ENCODE data around the gene IRGC. TPM values are rescaled to one million over a fixed set of nuclear protein-coding genes. Genes with fewer than 3 reads are reported as not detected.
"Not testable (repeated sequence)": the region's sequence is repeated elsewhere in the genome, so short reads cannot be mapped to it uniquely, and the experiment has no call there.

The IRGC gene
- polyA plus RNA-seq, 3 donors from 2014 or later = 0.13 TPM; not detected in 2

DNA sequence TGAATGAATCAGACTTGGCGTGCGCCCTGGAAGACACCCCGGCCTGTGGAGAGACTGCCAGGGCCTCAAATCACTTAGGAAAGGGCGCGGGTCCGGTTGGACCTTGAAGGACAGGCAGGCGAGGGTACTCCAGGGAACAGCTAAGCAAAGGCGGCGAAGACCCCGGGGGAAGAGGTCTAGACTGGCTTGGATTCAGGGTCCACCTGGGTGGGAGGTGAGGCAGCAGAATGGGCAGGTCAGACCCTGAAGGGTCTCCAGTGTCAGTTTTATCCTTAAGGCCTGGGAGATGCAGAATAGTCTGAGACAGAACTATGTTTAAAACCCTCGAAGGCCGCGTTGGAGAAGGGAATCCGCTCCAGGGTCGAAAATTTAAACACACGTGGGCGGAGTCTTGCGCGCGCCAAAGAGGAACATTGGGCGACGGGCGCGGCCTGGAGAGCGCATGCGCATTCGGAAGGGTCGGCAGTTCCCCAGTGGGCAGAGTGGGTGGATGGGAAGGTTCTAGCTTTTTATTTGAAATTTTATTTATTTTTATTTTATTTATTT is 39.5 kb downstream of the IRGC start:
- Mint-ChIP-seq H3K27ac (peak overlapping the region; percentile 96 to 99 (median 98)), H3K36me3 (peaks cover under 1% of the 10 kb centered on the region in 3 donors), H3K4me1 (peaks cover 26 to 31% of the 10 kb centered on the region in 2 donors)

DNA sequence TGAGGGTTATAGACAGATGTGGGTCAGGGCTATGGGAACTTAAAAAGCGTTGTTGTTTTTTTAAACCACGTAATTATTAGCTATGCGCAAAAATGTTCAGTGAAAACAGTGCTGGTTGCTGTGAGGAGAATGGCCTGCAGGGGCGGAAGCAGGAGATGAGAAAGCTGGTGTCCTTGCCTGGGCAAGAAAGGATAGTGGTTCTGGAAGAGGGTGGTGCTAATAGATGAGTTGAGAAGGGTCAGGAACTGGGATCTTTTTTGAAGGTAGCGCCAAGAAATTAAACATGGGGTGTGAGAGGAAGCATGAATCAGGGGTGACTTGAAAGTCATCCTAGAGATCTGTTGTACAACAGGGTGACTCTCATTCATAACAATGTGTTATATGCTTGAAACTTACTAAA is 43.6 kb downstream of the IRGC start:
- Mint-ChIP-seq H3K4me3 (no peak overlapping the region), H3K36me3 (no peaks in the 10 kb centered on the region), H3K4me1 (peaks cover 11 to 18% of the 10 kb centered on the region in 2 donors), H3K9me3 (no peaks in the 10 kb centered on the region), H3K27ac (peak overlapping the region in 1 of 6 donors; percentile 19), H3K27me3 (ENCODE audit: low read depth in 3 of 3) (peaks cover 10 to 14% (median 14%) of the 10 kb centered on the region in 3 donors)
- no peak for DNase-seq

More for the DNA sequence above, 39.5 kb downstream of the IRGC start:
- peak; percentile 71 to 79 (median 77) for DNase-seq
- Mint-ChIP-seq H3K9me3 (no peaks in the 10 kb centered on the region), H3K27me3 (ENCODE audit: low read depth in 3 of 3) (peaks cover 11 to 15% (median 11%) of the 10 kb centered on the region in 3 donors), H3K4me3 (peak overlapping the region; percentile 96 to 99 (median 97))

DNA sequence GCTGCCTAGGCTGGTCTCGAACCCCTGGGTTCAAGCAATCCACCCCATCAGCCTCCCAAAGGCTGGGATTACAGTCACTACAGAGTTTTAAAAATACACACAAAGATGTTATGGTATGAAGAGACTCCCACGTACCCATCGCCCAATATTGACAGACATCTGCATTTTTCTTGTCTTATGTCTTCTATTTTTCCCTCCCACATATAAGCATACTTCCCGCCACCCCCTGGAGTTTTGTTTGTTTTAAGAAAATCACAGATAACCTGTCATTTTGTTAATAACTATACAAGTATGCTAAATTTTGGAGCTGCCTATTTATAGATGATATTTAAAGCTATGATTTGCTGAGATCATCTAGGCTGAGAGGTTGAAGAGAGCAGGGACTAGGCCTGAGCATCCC is 45.1 kb downstream of the IRGC start:
- H3K4me3 Mint-ChIP-seq = no peak overlapping the region

DNA sequence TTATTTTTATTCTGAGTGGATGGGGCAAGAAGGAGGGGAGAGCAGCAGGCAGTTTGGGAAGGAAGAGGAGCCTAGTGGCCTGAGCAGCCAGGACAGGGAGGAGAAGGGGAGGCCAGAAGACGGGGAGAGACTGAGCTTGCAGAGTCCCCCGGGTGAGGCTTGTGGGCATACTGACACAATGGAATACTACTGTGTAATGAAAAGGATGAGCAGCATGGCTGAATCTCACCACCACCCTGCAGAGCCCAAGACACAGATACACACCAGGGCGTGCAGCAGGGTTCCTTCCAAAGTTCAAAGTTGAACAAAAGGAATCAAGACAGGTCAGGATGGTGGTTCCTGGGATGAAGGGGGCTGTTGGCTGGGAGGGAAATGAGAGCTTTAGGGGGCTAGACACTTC is 46.9 kb downstream of the IRGC start:
- Mint-ChIP-seq H3K4me3 (no peak overlapping the region), H3K27ac (peak overlapping the region in 1 of 6 donors; percentile 67), H3K4me1 (peaks cover 2 to 10% of the 10 kb centered on the region in 2 donors), H3K36me3 (no peaks in the 10 kb centered on the region), H3K9me3 (no peaks in the 10 kb centered on the region), H3K27me3 (ENCODE audit: low read depth in 3 of 3) (peaks cover 0 to 3% (median 0%) of the 10 kb centered on the region in 3 donors)
- DNase-seq = no peak

More for the DNA sequence above, 45.1 kb downstream of the IRGC start:
- no peaks in the 10 kb centered on the region for H3K36me3 Mint-ChIP-seq
- no peaks in the 10 kb centered on the region for H3K9me3 Mint-ChIP-seq
- DNase-seq = no peak
- H3K27ac Mint-ChIP-seq = peak overlapping the region in 1 of 6 donors; percentile 72
- H3K4me1 Mint-ChIP-seq = peaks cover 7 to 16% of the 10 kb centered on the region in 2 donors
- peaks cover 0 to 4% (median 3%) of the 10 kb centered on the region in 3 donors for H3K27me3 Mint-ChIP-seq (ENCODE audit: low read depth in 3 of 3)

DNA sequence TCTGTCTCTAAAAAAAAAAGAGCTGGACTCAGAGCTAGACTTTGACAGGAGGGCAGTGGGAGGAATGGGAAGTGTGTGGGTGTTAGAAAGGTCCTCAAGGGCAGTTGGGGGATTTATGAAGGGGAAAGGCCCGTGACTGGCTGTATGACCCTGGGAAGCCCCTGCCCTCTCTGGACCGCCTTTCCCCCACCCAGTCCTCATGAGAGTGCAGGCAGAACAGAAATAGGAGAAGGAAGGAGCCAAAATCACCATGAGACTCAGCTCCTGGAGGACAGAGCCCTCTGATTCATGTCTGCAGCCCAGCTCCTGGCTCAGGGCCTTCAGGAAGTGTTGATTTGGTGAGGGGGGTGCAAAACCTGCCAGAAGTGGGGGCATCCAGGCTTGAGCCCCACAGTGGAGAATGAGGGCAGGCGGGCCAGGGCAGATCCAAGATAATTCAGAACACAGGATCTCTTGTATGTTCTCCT is 47.6 kb downstream of the IRGC start:
- Mint-ChIP-seq H3K36me3 (no peaks in the 10 kb centered on the region), H3K27ac (peak overlapping the region in 1 of 6 donors; percentile 21), H3K4me1 (peaks cover 2 to 10% of the 10 kb centered on the region in 2 donors), H3K27me3 (ENCODE audit: low read depth in 3 of 3) (peaks cover 0 to 3% (median 0%) of the 10 kb centered on the region in 3 donors), H3K4me3 (no peak overlapping the region), H3K9me3 (no peaks in the 10 kb centered on the region)
- DNase-seq = no peak

DNA sequence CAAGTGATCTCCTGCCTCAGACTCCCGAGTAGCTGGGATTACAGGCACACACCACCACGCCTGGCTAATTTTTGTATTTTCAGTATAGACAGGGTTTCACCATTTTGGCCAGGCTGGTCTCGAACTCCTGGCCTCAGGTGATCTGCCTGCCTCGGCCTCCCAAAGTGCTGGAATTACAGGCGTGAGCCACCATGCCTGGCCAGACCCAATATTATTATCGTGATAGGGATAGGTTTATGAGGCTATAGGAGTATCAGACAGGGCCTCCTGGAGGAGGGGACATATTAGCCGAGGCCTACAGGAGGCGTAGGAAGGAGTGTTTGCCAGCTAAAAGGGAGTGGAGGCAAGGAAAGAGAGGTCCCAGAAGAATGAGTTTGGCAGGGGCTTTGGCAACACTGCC is 48.8 kb downstream of the IRGC start:
- Mint-ChIP-seq H3K4me1 (peaks cover 2 to 10% of the 10 kb centered on the region in 2 donors), H3K4me3 (peak overlapping the region in 2 of 5 donors; percentile 43 to 48), H3K27ac (peak overlapping the region in 3 of 6 donors; percentile 46 to 94 (median 93))
- not testable (repeated sequence) for H3K36me3 Mint-ChIP-seq; H3K9me3 Mint-ChIP-seq; H3K27me3 Mint-ChIP-seq (ENCODE audit: low read depth in 3 of 3); DNase-seq

DNA sequence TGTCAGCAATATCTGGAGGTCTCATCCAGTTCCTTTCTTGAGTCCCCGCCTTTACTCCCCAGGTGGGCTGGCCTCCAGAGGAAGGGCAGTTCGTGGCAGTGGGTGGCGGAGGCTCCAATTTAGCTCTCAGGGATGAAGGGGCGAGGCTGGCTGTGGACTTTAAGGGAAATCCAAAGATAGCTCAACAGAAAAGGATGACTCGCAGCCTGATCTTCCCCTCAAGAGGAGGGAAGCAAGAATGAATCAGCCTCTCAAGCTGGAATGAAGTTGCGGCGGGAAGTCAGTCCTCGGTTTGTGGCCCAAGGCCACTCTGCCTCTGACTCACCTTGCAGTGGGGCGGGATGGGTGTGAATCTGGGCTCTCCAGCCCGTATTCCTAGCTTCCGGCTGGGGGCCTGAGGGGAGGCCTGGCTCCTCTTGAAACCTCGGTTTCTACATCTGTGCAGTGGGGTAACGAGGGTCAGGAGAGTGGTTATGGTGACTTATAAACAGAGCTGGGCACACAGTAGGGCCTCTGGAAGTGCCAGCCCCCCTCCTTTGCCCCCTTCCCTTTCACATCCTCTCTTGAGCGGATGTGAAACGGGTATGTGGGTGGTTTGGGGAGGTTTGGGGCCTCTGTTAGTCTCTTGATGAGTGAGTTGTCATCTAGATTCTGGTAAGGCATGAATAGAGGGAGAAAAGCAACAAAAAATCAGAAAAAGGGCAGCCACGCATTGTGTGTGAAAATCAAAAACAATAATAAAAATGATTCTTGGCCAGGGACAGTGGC is 49.4 kb downstream of the IRGC start:
- Mint-ChIP-seq H3K36me3 (no peaks in the 10 kb centered on the region), H3K27ac (peak overlapping the region in 5 of 6 donors; percentile 46 to 94 (median 79)), H3K27me3 (ENCODE audit: low read depth in 3 of 3) (peaks cover 0 to 3% (median 0%) of the 10 kb centered on the region in 3 donors), H3K9me3 (no peaks in the 10 kb centered on the region), H3K4me3 (peak overlapping the region in 2 of 5 donors; percentile 48 to 75), H3K4me1 (peaks cover 2 to 10% of the 10 kb centered on the region in 2 donors)
- DNase-seq = peak; percentile 3 to 47 (median 16)

DNA sequence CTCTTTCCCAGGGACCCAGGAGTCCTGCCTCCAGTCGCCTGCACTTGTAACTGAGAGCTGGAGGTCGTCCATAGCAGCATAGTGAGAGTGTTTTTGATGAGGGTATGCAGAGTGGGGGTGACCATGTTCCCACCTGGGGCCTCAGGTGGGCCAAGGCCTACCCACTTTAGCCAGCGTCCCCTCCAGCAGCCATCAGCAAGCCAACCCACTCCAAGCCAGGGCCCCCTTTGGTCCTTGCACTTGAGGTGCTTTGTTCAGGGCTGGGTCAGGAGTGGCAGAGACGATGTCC is 50.8 kb downstream of the IRGC start:
- Mint-ChIP-seq H3K4me3 (peak overlapping the region in 1 of 5 donors; percentile 29), H3K9me3 (no peaks in the 10 kb centered on the region), H3K27me3 (ENCODE audit: low read depth in 3 of 3) (peaks cover 0 to 3% (median 0%) of the 10 kb centered on the region in 3 donors), H3K27ac (peak overlapping the region in 2 of 6 donors; percentile 72 to 94), H3K4me1 (peaks cover 2 to 10% of the 10 kb centered on the region in 2 donors), H3K36me3 (no peaks in the 10 kb centered on the region)
- no peak for DNase-seq

DNA sequence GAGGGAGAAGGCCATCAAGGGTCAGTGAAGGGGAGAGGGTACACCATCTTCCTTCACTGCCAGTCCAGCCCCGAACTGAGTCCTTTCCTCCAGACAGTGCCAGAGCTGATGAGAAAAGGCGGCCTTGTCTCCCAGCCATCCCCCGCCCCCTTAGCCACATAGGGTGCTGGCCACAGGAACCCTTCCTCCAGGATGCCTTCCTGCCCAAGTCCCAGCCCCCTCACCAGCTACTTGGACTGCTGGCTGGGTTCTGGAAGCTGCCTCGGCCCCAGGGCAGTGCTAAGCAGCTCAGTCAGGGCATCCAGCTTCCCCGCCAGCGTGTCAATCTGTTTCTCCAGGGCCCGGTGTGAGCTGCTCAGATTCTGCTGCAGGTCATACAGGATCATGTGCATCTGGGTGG is 51.4 kb downstream of the IRGC start:
- no peaks in the 10 kb centered on the region for H3K9me3 Mint-ChIP-seq
- no peak for DNase-seq
- H3K36me3 Mint-ChIP-seq = no peaks in the 10 kb centered on the region
- peaks cover 2 to 10% of the 10 kb centered on the region in 2 donors for H3K4me1 Mint-ChIP-seq
- H3K27ac Mint-ChIP-seq = no peak overlapping the region
- peaks cover 0 to 3% (median 0%) of the 10 kb centered on the region in 3 donors for H3K27me3 Mint-ChIP-seq (ENCODE audit: low read depth in 3 of 3)
- no peak overlapping the region for H3K4me3 Mint-ChIP-seq

DNA sequence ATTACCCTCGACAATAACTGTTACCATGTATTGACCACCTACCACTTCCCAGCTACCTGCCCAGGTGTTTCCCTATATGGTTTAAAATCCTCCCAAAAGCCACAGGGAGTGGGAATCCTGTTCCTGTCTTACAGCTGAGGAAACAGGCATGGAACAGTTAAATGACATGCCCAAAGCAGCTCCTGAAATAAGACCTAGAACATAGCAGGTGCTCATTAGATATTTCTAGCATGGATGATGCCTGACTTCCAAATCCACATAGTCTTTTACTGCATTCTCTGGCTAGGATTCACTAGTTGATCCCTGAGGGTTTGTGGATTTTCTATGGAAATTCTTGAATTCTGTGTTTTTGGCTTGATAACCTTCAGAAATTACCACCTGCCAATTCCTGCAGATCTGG is 51.9 kb downstream of the IRGC start:
- Mint-ChIP-seq H3K27me3 (ENCODE audit: low read depth in 3 of 3) (peaks cover 0 to 1% (median 0%) of the 10 kb centered on the region in 3 donors), H3K4me1 (peaks cover 2 to 10% of the 10 kb centered on the region in 2 donors), H3K27ac (no peak overlapping the region), H3K36me3 (no peaks in the 10 kb centered on the region), H3K4me3 (no peak overlapping the region), H3K9me3 (no peaks in the 10 kb centered on the region)
- DNase-seq = no peak

DNA sequence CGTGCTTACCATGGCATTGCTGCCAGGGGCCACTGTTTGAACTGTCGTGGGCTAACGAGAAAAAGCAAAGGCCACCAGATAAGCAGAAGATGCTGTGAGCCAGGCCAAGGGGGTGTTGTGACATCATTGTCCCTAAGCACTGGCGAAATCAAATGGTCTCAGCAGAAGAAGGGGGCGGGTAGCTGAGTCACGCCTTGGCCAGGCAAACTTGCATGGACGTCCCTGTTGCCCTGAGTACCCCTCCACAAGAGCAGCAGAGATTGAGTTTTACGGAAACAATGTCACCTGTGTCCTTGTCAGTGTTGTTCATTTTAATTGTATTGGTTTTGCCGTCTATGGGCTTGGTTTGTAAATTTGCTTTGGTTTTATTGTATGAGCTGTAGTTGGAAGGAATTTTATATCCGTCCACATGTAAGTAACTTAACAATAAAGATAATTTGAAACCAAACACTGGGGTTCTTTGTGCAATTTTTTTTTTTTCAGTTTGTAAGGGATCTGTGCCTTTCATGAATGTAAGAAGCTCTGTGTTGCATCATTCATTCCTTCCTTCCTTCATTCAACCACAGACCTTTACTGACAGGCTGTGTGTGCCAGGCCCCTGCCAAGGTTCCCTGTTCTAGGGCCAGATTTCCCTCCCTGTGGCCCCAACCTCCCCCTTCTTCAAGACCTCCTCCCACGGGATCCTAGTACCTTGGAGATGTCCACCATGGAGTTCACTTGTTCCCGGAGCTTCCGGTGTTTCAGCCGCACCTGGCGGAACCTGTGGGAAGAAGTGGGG is 52.6 kb downstream of the IRGC start:
- Mint-ChIP-seq H3K36me3 (no peaks in the 10 kb centered on the region), H3K4me1 (peaks cover 2 to 10% of the 10 kb centered on the region in 2 donors), H3K9me3 (no peaks in the 10 kb centered on the region)

DNA sequence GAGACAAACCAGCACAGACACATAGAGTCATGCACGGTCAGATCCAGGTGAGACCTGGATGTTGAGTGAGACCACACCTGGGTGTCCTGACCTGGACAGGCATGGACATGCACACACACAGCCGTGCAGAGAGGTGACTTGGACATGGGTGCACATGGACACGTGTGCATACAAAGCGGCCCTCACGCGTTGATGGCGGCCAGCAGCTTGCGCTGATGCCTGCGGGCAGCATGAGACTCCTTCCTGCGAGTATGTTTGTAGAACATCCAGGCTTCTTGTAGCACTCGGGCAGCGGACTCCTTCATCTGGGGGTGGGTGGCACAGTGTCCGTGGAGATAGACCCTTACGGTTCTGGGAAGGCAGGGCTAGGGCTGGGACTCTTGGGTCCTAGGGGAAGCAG is 53.4 kb downstream of the IRGC start:
- H3K9me3 Mint-ChIP-seq = no peaks in the 10 kb centered on the region
- DNase-seq = no peak
- peaks cover 2 to 10% of the 10 kb centered on the region in 2 donors for H3K4me1 Mint-ChIP-seq
- H3K4me3 Mint-ChIP-seq = no peak overlapping the region
- H3K27ac Mint-ChIP-seq = no peak overlapping the region
- peaks cover 0 to 3% (median 0%) of the 10 kb centered on the region in 3 donors for H3K27me3 Mint-ChIP-seq (ENCODE audit: low read depth in 3 of 3)
- no peaks in the 10 kb centered on the region for H3K36me3 Mint-ChIP-seq

More for the DNA sequence above, 52.6 kb downstream of the IRGC start:
- Mint-ChIP-seq H3K4me3 (no peak overlapping the region), H3K27me3 (ENCODE audit: low read depth in 3 of 3) (no peaks in the 10 kb centered on the region), H3K27ac (no peak overlapping the region)
- no peak for DNase-seq

All from immature natural killer cell (primary cell).